ENCODE results near the gene RASAL3.

DNA sequence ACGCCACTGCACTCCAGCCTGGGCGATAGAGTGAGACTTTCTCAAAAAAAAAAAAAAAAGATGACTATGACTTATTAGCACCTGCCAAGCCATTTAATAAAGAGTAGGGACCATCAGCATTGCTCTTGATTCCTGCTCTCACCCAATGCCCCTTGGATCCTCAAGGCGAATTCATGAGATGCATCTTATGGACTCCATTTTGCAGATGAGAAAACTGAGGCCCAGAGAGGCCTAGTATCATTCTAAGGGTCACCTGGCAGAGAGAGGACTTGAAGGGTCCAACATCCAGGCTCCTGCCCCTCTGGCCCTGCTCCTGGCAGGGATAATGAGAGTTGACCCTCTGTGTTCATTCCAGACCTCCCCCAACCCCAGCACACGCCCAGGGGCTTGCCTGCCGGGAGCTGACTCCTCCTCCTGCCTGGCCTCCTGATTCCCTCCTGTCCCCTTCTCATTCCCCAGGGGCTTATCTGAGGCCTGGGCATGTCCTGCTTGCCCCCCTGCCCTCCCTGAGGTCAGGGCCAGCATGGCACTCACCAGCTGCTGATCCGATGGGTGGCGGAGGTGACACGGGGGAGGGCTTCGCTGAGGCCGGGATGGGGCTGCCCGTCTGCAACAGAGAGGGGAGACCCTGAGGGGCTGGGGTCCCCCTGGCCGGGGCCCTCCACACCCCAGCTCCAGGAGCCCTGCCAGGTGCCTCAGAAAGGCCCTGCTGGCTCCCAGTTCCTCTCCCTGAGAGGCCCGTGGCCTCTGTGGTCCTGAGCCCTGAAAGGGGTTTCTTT is 22.0 kb downstream of the RASAL3 start:
- TF ChIP-seq CTCF (IDR thresholded peaks at IDR 0.05) (no peak), POLR2A (IDR thresholded peaks at IDR 0.05) (no peak)
